Stimulated activated CD4-positive, alpha-beta T cell treated with anti-CD3 and anti-CD28 coated beads, Interleukin-12 subunit alpha, Interleukin-12 subunit beta, amount 100 ng/mL, for 24 hours (primary cell): ENCODE results near the gene USP32.
"Not testable (repeated sequence)": the region's sequence is repeated elsewhere in the genome, so short reads cannot be mapped to it uniquely, and the experiment has no call there.

Source experiments
- DNase-seq, 2 experiments: peaks; one replicate each; pipeline ENCODE4 v3.0.0-alpha.2; 2020; ENCODE audit warnings: low read depth in 2 of 2

USP32 gene

GRCh38 chr17:60378187-60378586 lies 13.7 kb downstream of the USP32 start:
- DNase-seq: not testable (repeated sequence)

- DNase-seq: no peak
Measured at GRCh38 chr17:60372790-60373483, 19.0 kb downstream of the USP32 start.

- DNase-seq: no peak
Measured at GRCh38 chr17:60371818-60372510, 20.0 kb downstream of the USP32 start.

GRCh38 chr17:60371416-60371815 lies 20.5 kb downstream of the USP32 start:
- no peak for DNase-seq

GRCh38 chr17:60369727-60370126 lies 22.2 kb downstream of the USP32 start:
- DNase-seq: no peak

GRCh38 chr17:60363700-60364405 lies 28.1 kb downstream of the USP32 start:
- no peak for DNase-seq

GRCh38 chr17:60362329-60362728 lies 29.6 kb downstream of the USP32 start:
- no peak for DNase-seq

- DNase-seq: no peak
Measured at GRCh38 chr17:60361889-60362288, 30.0 kb downstream of the USP32 start.

- DNase-seq: no peak
Measured at GRCh38 chr17:60359415-60359814, 32.5 kb downstream of the USP32 start.

GRCh38 chr17:60358606-60359225 lies 33.2 kb downstream of the USP32 start:
- DNase-seq: no peak

GRCh38 chr17:60356940-60357339 lies 35.0 kb downstream of the USP32 start:
- no peak for DNase-seq

- DNase-seq: no peak
Measured at GRCh38 chr17:60355663-60356594, 36.0 kb downstream of the USP32 start.

- no peak for DNase-seq
Measured at GRCh38 chr17:60354223-60354622, 37.7 kb downstream of the USP32 start.

GRCh38 chr17:60353773-60354172 lies 38.2 kb downstream of the USP32 start:
- no peak for DNase-seq

- DNase-seq: no peak
Measured at GRCh38 chr17:60352569-60352968, 39.4 kb downstream of the USP32 start.

- no peak for DNase-seq
Measured at GRCh38 chr17:60352071-60352470, 39.9 kb downstream of the USP32 start.

GRCh38 chr17:60351012-60351695 lies 40.8 kb downstream of the USP32 start:
- DNase-seq: no peak

- DNase-seq: no peak
Measured at GRCh38 chr17:60348616-60349015, 43.3 kb downstream of the USP32 start.

- no peak for DNase-seq
Measured at GRCh38 chr17:60345233-60345632, 46.7 kb downstream of the USP32 start.

- not testable (repeated sequence) for DNase-seq
Measured at GRCh38 chr17:60342492-60342891, 49.4 kb downstream of the USP32 start.

- DNase-seq: no peak
Measured at GRCh38 chr17:60335289-60335688, 56.6 kb downstream of the USP32 start.
